Esophagus (tissue), 2 donors: ENCODE measurements around the gene DMD. TPM values are rescaled to one million over a fixed set of nuclear protein-coding genes. Genes with fewer than 3 reads are reported as not detected.
"Not testable (repeated sequence)": the region's sequence is repeated elsewhere in the genome, so short reads cannot be mapped to it uniquely, and the experiment has no call there.

Experiments used
- H3K27ac ChIP-seq, 2 donors: one replicate each; pipeline ENCODE4 v1.5.1; 2013; ENCODE audit warnings: low read depth in 2 of 2, mild to moderate bottlenecking in 2 of 2, inconsistent platforms in 1 of 2, low read length in 1 of 2, moderate library complexity in 1 of 2
- H3K27me3 ChIP-seq, 2 donors: one replicate each; pipeline ENCODE4 v1.6.1; 2013; ENCODE audit warnings: low read length in 2 of 2, control low read depth in 1 of 2, mild to moderate bottlenecking in 1 of 2; ENCODE audit not compliant: insufficient read depth in 2 of 2, control insufficient read depth in 1 of 2
- H3K36me3 ChIP-seq, 2 donors: one replicate each; pipeline ENCODE4 v1.6.1; 2013; ENCODE audit warnings: low read length in 1 of 2; ENCODE audit not compliant: control insufficient read depth in 2 of 2, insufficient read depth in 2 of 2
- H3K4me1 ChIP-seq, 2 donors: one replicate each; pipeline ENCODE4 v1.6.1; 2013; ENCODE audit warnings: low read length in 1 of 2; ENCODE audit not compliant: control insufficient read depth in 2 of 2, insufficient read depth in 2 of 2
- H3K4me3 ChIP-seq, 2 donors: one replicate each; pipeline ENCODE4 v1.5.1; 2013; ENCODE audit warnings: low read length in 2 of 2, mild to moderate bottlenecking in 2 of 2, low read depth in 1 of 2, moderate library complexity in 1 of 2
- H3K9me3 ChIP-seq, 2 donors: one replicate each; pipeline ENCODE4 v1.6.1; 2013; ENCODE audit warnings: mild to moderate bottlenecking in 2 of 2, low read depth in 1 of 2, low read length in 1 of 2, moderate library complexity in 1 of 2; ENCODE audit not compliant: control insufficient read depth in 2 of 2, insufficient read depth in 1 of 2
- WGBS, 2 donors: extraction: QIAGEN DNeasy Blood & Tissue Kit; methylation state at CpG; one replicate each; pipeline ENCODE4 v1.1.7; 2013; 5-methylcytosine and 5-hydroxymethylcytosine counted together
- polyA plus RNA-seq, 2 donors: library from polyadenylated mRNA; stranded (reverse); fragments of 200-250 nt; gene quantifications; one replicate each; pipeline ENCODE4 v1.2.3, GENCODE V29; 2013
- donor health status: healthy with polysubstance abuse.
- donor health status: Bipolar disorder and iron deficiency.

The DMD gene
- polyA plus RNA-seq, 2 donors = 2.4 to 3.6 TPM

GRCh38 chrX:31593353-31593752, 1618.0 kb downstream of the DMD start:
- Histone ChIP-seq H3K4me1 (no peaks in the 10 kb centered on the region), H3K9me3 (no peaks in the 10 kb centered on the region), H3K27ac (no peak overlapping the region), H3K36me3 (no peaks in the 10 kb centered on the region), H3K27me3 (peaks cover 0 to 3% of the 10 kb centered on the region in 2 donors), H3K4me3 (no peak overlapping the region)
- 65 to 89% methylated on average over 2 of the region's 2 CpGs for WGBS, 2 donors

GRCh38 chrX:31591355-31591754, 1620.0 kb downstream of the DMD start:
- no peak overlapping the region for H3K4me3 ChIP-seq
- no peaks in the 10 kb centered on the region for H3K9me3 ChIP-seq
- H3K36me3 ChIP-seq = no peaks in the 10 kb centered on the region
- no peak overlapping the region for H3K27ac ChIP-seq
- WGBS, 2 donors = 75 to 82% methylated on average over 2 of the region's 2 CpGs
- no peaks in the 10 kb centered on the region for H3K4me1 ChIP-seq
- no peaks in the 10 kb centered on the region for H3K27me3 ChIP-seq

- no peak overlapping the region for H3K4me3 ChIP-seq
- H3K27me3 ChIP-seq = no peaks in the 10 kb centered on the region
- WGBS, 2 donors = 76 to 79% methylated on average over 5 of the region's 5 CpGs
- H3K4me1 ChIP-seq = no peaks in the 10 kb centered on the region
- no peak overlapping the region for H3K27ac ChIP-seq
- no peaks in the 10 kb centered on the region for H3K9me3 ChIP-seq
- H3K36me3 ChIP-seq = no peaks in the 10 kb centered on the region
These were observed 1620.7 kb downstream of the DMD start for GRCh38 chrX:31590581-31591114.

GRCh38 chrX:31589503-31589902, 1621.8 kb downstream of the DMD start:
- 66 to 82% methylated on average over 3 of the region's 3 CpGs for WGBS, 2 donors
- Histone ChIP-seq H3K4me1 (no peaks in the 10 kb centered on the region), H3K4me3 (no peak overlapping the region), H3K27me3 (no peaks in the 10 kb centered on the region), H3K9me3 (no peaks in the 10 kb centered on the region), H3K36me3 (no peaks in the 10 kb centered on the region), H3K27ac (no peak overlapping the region)

GRCh38 chrX:31588355-31588754, 1623.0 kb downstream of the DMD start:
- Histone ChIP-seq H3K27me3 (no peaks in the 10 kb centered on the region), H3K4me1 (no peaks in the 10 kb centered on the region), H3K27ac (no peak overlapping the region), H3K9me3 (no peaks in the 10 kb centered on the region), H3K4me3 (no peak overlapping the region), H3K36me3 (no peaks in the 10 kb centered on the region)
- WGBS, 2 donors = 55 to 80% methylated on average over 2 of the region's 2 CpGs

GRCh38 chrX:31583892-31584291, 1627.5 kb downstream of the DMD start:
- H3K4me1 ChIP-seq, H3K27me3 ChIP-seq, H3K27ac ChIP-seq, H3K36me3 ChIP-seq, H3K4me3 ChIP-seq, H3K9me3 ChIP-seq: not testable (repeated sequence)
- 80 to 91% methylated on average over 2 to 3 of the region's 3 CpGs for WGBS, 2 donors

GRCh38 chrX:31580726-31581125, 1630.6 kb downstream of the DMD start:
- WGBS, 2 donors = 11 to 35% methylated on average over 2 of the region's 2 CpGs
- Histone ChIP-seq H3K4me3 (no peak overlapping the region), H3K36me3 (no peaks in the 10 kb centered on the region)

GRCh38 chrX:31580227-31580626, 1631.1 kb downstream of the DMD start:
- Histone ChIP-seq H3K4me1 (no peaks in the 10 kb centered on the region), H3K27ac (no peak overlapping the region), H3K27me3 (no peaks in the 10 kb centered on the region), H3K4me3 (no peak overlapping the region), H3K9me3 (no peaks in the 10 kb centered on the region), H3K36me3 (no peaks in the 10 kb centered on the region)
- 72 to 75% methylated on average over 4 of the region's 4 CpGs for WGBS, 2 donors

More at GRCh38 chrX:31580726-31581125, 1630.6 kb downstream of the DMD start:
- no peaks in the 10 kb centered on the region for H3K4me1 ChIP-seq
- H3K9me3 ChIP-seq = no peaks in the 10 kb centered on the region
- no peak overlapping the region for H3K27ac ChIP-seq
- no peaks in the 10 kb centered on the region for H3K27me3 ChIP-seq

- Histone ChIP-seq H3K36me3 (no peaks in the 10 kb centered on the region), H3K4me1 (no peaks in the 10 kb centered on the region), H3K27ac (no peak overlapping the region), H3K9me3 (no peaks in the 10 kb centered on the region), H3K27me3 (no peaks in the 10 kb centered on the region), H3K4me3 (no peak overlapping the region)
- 30 to 31% methylated on average over 1 of the region's 1 CpG for WGBS, 2 donors
These were observed 1639.0 kb downstream of the DMD start for GRCh38 chrX:31572360-31572759.

- Histone ChIP-seq H3K4me3 (no peak overlapping the region), H3K9me3 (no peaks in the 10 kb centered on the region), H3K4me1 (no peaks in the 10 kb centered on the region), H3K27ac (no peak overlapping the region), H3K36me3 (no peaks in the 10 kb centered on the region), H3K27me3 (no peaks in the 10 kb centered on the region)
- WGBS, 2 donors = 68 to 74% methylated on average over 2 of the region's 2 CpGs
These were observed 1640.7 kb downstream of the DMD start for GRCh38 chrX:31570658-31571057.
